Measurements from ENCODE around the gene UBE3D. TPM values are rescaled to one million over a fixed set of nuclear protein-coding genes. Genes with fewer than 3 reads are reported as not detected.

UBE3D gene
- total RNA-seq, 1 experiment from 2014 or later = 14.0 TPM

DNA sequence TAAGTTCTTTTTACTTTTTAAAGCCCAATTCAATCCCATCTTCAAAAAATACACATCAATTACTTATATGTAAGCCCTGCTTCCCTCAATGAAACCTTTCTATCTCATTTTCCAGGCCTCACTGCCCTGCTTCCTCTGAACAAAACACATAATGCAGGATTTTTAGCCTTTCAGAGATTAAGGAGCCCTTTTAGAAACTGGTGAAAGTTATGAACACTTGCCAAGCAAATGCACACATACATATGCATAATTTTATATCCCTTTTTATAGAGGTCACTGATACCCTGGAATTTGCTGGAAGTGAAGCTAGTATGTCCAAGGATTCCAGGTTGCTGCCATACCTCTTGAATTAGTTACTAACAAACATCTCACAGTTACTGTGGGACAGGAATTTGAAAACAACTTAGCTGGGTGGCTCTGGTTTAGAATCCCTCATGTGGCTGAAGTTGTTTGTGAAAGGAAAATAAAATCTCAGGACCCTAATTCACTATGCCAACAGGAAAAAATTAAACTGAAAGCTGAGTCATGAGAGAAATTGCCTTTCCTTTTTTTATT lies 75.8 kb downstream of the UBE3D start (continued):
- TF ChIP-seq, protein P1, sequence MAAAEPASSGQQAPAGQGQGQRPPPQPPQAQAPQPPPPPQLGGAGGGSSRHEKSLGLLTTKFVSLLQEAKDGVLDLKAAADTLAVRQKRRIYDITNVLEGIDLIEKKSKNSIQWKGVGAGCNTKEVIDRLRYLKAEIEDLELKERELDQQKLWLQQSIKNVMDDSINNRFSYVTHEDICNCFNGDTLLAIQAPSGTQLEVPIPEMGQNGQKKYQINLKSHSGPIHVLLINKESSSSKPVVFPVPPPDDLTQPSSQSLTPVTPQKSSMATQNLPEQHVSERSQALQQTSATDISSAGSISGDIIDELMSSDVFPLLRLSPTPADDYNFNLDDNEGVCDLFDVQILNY (CRISPR knock-in tag; IDR thresholded peaks at IDR 0.05) = no peak
- TF ChIP-seq NFATC4 (CRISPR knock-in tag; IDR thresholded peaks at IDR 0.05) (no peak), RELA (CRISPR knock-in tag; IDR thresholded peaks at IDR 0.05; ENCODE audit: borderline replicate concordance) (no peak)
- TF ChIP-seq, protein P2, sequence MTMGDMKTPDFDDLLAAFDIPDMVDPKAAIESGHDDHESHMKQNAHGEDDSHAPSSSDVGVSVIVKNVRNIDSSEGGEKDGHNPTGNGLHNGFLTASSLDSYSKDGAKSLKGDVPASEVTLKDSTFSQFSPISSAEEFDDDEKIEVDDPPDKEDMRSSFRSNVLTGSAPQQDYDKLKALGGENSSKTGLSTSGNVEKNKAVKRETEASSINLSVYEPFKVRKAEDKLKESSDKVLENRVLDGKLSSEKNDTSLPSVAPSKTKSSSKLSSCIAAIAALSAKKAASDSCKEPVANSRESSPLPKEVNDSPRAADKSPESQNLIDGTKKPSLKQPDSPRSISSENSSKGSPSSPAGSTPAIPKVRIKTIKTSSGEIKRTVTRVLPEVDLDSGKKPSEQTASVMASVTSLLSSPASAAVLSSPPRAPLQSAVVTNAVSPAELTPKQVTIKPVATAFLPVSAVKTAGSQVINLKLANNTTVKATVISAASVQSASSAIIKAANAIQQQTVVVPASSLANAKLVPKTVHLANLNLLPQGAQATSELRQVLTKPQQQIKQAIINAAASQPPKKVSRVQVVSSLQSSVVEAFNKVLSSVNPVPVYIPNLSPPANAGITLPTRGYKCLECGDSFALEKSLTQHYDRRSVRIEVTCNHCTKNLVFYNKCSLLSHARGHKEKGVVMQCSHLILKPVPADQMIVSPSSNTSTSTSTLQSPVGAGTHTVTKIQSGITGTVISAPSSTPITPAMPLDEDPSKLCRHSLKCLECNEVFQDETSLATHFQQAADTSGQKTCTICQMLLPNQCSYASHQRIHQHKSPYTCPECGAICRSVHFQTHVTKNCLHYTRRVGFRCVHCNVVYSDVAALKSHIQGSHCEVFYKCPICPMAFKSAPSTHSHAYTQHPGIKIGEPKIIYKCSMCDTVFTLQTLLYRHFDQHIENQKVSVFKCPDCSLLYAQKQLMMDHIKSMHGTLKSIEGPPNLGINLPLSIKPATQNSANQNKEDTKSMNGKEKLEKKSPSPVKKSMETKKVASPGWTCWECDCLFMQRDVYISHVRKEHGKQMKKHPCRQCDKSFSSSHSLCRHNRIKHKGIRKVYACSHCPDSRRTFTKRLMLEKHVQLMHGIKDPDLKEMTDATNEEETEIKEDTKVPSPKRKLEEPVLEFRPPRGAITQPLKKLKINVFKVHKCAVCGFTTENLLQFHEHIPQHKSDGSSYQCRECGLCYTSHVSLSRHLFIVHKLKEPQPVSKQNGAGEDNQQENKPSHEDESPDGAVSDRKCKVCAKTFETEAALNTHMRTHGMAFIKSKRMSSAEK (CRISPR knock-in tag; IDR thresholded peaks at IDR 0.05; ENCODE audit: borderline replicate concordance) = no peak

DNA sequence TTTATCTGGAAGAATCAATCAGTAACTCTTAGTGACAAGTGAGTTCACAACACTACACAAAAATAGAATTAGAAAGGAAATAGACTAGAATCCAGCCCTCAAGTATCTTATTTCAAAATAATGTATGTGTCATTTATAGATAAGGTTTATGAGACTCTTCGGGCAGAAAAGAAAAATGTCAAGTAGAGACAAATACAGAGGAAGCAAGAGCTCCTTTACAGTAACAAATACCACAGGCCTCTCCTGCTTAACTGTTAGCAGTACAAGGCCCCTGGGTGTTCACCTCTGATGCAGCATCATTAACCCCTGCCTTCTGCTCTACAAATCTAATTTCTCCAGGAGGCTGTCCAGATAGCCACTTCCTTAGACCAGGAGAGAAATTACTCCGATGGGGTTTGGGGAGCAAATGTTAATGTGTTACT lies 76.7 kb downstream of the UBE3D start:
- DNase-seq (ENCODE audit: low spot score) (no peak), ATAC-seq (no peak)
- no peaks in the 10 kb centered on the region for H3K27me3 Mint-ChIP-seq (ENCODE audit: low read depth)
- no peak overlapping the region for H3K4me3 Mint-ChIP-seq
- CTCF ChIA-PET = no interaction called here
- POLR2A ChIA-PET = no interaction called here
- TF ChIP-seq ZNF396 (CRISPR knock-in tag; IDR thresholded peaks at IDR 0.05; ENCODE audit: borderline replicate concordance) (no peak), RELA (CRISPR knock-in tag; IDR thresholded peaks at IDR 0.05; ENCODE audit: borderline replicate concordance) (no peak), SOX15 (CRISPR knock-in tag; IDR thresholded peaks at IDR 0.05) (no peak), NR3C1 (CRISPR knock-in tag; conservative IDR thresholded peaks at IDR 0.05; ENCODE audit: low read depth) (no peak), MXD4 (CRISPR knock-in tag; IDR thresholded peaks at IDR 0.05; ENCODE audit: borderline replicate concordance) (no peak), TEAD4 (CRISPR knock-in tag; IDR thresholded peaks at IDR 0.05) (no peak), OVOL2 (CRISPR knock-in tag; IDR thresholded peaks at IDR 0.05; ENCODE audit: borderline replicate concordance) (no peak), SMAD4 (CRISPR knock-in tag; IDR thresholded peaks at IDR 0.05) (no peak)
- TF ChIP-seq, protein P3, sequence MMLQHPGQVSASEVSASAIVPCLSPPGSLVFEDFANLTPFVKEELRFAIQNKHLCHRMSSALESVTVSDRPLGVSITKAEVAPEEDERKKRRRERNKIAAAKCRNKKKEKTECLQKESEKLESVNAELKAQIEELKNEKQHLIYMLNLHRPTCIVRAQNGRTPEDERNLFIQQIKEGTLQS (CRISPR knock-in tag; conservative IDR thresholded peaks at IDR 0.05) = no peak
- TF ChIP-seq, protein P4, sequence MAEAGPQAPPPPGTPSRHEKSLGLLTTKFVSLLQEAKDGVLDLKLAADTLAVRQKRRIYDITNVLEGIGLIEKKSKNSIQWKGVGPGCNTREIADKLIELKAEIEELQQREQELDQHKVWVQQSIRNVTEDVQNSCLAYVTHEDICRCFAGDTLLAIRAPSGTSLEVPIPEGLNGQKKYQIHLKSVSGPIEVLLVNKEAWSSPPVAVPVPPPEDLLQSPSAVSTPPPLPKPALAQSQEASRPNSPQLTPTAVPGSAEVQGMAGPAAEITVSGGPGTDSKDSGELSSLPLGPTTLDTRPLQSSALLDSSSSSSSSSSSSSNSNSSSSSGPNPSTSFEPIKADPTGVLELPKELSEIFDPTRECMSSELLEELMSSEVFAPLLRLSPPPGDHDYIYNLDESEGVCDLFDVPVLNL (CRISPR knock-in tag; IDR thresholded peaks at IDR 0.05; ENCODE audit: borderline replicate concordance, low read depth) = no peak
- TF ChIP-seq, protein P5, sequence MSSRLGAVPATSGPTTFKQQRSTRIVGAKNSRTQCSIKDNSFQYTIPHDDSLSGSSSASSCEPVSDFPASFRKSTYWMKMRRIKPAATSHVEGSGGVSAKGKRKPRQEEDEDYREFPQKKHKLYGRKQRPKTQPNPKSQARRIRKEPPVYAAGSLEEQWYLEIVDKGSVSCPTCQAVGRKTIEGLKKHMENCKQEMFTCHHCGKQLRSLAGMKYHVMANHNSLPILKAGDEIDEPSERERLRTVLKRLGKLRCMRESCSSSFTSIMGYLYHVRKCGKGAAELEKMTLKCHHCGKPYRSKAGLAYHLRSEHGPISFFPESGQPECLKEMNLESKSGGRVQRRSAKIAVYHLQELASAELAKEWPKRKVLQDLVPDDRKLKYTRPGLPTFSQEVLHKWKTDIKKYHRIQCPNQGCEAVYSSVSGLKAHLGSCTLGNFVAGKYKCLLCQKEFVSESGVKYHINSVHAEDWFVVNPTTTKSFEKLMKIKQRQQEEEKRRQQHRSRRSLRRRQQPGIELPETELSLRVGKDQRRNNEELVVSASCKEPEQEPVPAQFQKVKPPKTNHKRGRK (CRISPR knock-in tag; IDR thresholded peaks at IDR 0.05; ENCODE audit: borderline replicate concordance) = no peak
- TF ChIP-seq, protein P6, sequence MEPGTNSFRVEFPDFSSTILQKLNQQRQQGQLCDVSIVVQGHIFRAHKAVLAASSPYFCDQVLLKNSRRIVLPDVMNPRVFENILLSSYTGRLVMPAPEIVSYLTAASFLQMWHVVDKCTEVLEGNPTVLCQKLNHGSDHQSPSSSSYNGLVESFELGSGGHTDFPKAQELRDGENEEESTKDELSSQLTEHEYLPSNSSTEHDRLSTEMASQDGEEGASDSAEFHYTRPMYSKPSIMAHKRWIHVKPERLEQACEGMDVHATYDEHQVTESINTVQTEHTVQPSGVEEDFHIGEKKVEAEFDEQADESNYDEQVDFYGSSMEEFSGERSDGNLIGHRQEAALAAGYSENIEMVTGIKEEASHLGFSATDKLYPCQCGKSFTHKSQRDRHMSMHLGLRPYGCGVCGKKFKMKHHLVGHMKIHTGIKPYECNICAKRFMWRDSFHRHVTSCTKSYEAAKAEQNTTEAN (CRISPR knock-in tag; IDR thresholded peaks at IDR 0.05) = no peak
- H3K27ac Mint-ChIP-seq = no peak overlapping the region
- no peaks in the 10 kb centered on the region for H3K4me1 Mint-ChIP-seq
- H3K36me3 Mint-ChIP-seq = peaks cover 6% of the 10 kb centered on the region
- no peaks in the 10 kb centered on the region for H3K9me3 Mint-ChIP-seq
